ENCODE results near the gene MSRB2. TPM values are rescaled to one million over a fixed set of nuclear protein-coding genes. Genes with fewer than 3 reads are reported as not detected.
A peak's percentile ranks its signal among the peaks of the same experiment; 100 is the strongest.

MSRB2 gene
- total and polyA plus RNA-seq, 2 of the 8 experiments (the other 6 are each of a cell fraction or from before 2014, with no cell fraction given): 11.0 to 13.9 TPM

DNA sequence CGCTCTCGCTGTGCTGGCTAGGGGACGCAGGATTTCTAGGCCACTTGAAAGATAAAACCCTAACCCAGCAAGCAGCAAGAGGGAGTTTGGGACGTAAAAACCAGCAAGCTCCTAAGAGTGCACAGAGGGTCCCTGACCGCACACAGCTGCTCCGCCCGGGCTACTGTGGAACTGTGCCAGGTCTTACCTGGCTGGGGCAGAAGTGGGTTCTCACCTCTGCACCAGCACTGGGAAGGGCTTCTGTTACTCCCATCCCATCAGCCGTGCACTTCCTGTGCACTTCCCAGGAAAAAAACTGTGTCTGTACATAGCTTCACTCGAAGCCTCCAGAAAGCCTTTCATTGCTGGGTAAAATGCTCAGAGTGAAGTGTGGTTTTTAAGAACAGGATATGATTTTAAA, 50.9 kb downstream of the MSRB2 start:
- POLR2A ChIA-PET (ENCODE audit: partially characterized antibody): interaction anchor here (0.6 kb wide), 1 partner anchor 21 kb away, joined by 3 read pairs; no protein-coding TSS in a partner anchor
- 0 out of 2 replicates have a peak overlapping the region, but pooled peaks have one; percentile 2 for H2AFZ ChIP-seq (ENCODE audit: low read length)

More for the DNA sequence above, 50.9 kb downstream of the MSRB2 start:
- Histone ChIP-seq H3K4ac (replicated peaks; ENCODE audit: insufficient read length, low read depth, low read length) (no peak overlapping the region), H3K27me3 (replicated peaks in 1 of 4; ENCODE audit: control insufficient read depth in 3 of 4, extremely low read depth in 1 of 4, insufficient read depth in 3 of 4, low read length in 3 of 4) (no peaks in the 10 kb centered on the region; a peak in 1 of 7 replicates), H4K20me1 (replicated peaks in 1 of 2; ENCODE audit: control insufficient read depth in 1 of 2, insufficient read depth in 2 of 2, low read length in 2 of 2) (peaks cover 0 to 2% of the 10 kb centered on the region in 2 experiments), H3K9me3 (ENCODE audit: insufficient read depth in 2 of 2, low read depth in 1 of 2, low read length in 1 of 2) (no peaks in the 10 kb centered on the region), H2BK120ac (replicated peaks; ENCODE audit: low read depth, low read length) (no peak overlapping the region), H3K9ac (replicated peaks in 1 of 4; ENCODE audit: extremely low read depth in 1 of 4, low read depth in 3 of 4, low read length in 3 of 4) (no peak overlapping the region), H4K8ac (ENCODE audit: extremely low read depth, insufficient read depth, low read length) (no peak overlapping the region), H3K14ac (ENCODE audit: insufficient read length) (no peak overlapping the region), H3K4me2 (ENCODE audit: insufficient read depth in 1 of 2, low read depth in 2 of 2, low read length in 2 of 2) (no peak overlapping the region), H3K23me2 (ENCODE audit: low read depth, low read length) (no peaks in the 10 kb centered on the region), H2AK5ac (ENCODE audit: low read depth, low read length) (no peak overlapping the region), H2BK5ac (ENCODE audit: low read depth, low read length) (no peak overlapping the region), H3K4me1 (replicated peaks in 1 of 4; ENCODE audit: control insufficient read depth in 3 of 4, insufficient read depth in 4 of 4, low read length in 3 of 4) (no peaks in the 10 kb centered on the region), H3K4me3 (ENCODE audit: extremely low read depth in 1 of 4, insufficient read depth in 2 of 4, low read depth in 3 of 4, low read length in 4 of 4) (no peak overlapping the region), H3K27ac (ENCODE audit: low read depth, low read length) (no peak overlapping the region), H3K18ac (ENCODE audit: extremely low read depth, low read length) (no peak overlapping the region), H2BK15ac (ENCODE audit: low read length) (no peak overlapping the region), H4K91ac (replicated peaks; ENCODE audit: insufficient read length, low read length) (no peak overlapping the region), H3K79me1 (ENCODE audit: low read depth, low read length) (no peaks in the 10 kb centered on the region), H2BK12ac (ENCODE audit: low read depth, low read length) (no peak overlapping the region), H3K56ac (replicated peaks; ENCODE audit: insufficient read length, low read depth, low read length) (no peak overlapping the region), H3K36me3 (ENCODE audit: control insufficient read depth in 2 of 4, insufficient read depth in 4 of 4, low read length in 3 of 4) (no peaks in the 10 kb centered on the region), H3K23ac (ENCODE audit: insufficient read length) (no peak overlapping the region), H4K5ac (ENCODE audit: insufficient read length, low read depth, low read length) (no peak overlapping the region), H2BK20ac (ENCODE audit: low read length) (no peak overlapping the region), H3K79me2 (ENCODE audit: control insufficient read depth in 1 of 2, insufficient read depth in 2 of 2, low read length in 2 of 2) (no peaks in the 10 kb centered on the region)
- CTCF ChIA-PET (ENCODE audit: partially characterized antibody): interaction anchor here (0.8 to 4.1 kb wide), 5 partner anchors 10 to 65 kb away, joined by 3 to 27 read pairs (median 3); no protein-coding TSS in a partner anchor
- FAIRE-seq (no peak), DNase-seq (ENCODE audit: low read depth in 1 of 2, low spot score in 2 of 2) (no peak)
- WGBS, 2 experiments (ENCODE audit: extremely low coverage in 1 of 2, insufficient coverage in 1 of 2, insufficient read length in 1 of 2, insufficient replicate concordance in 2 of 2, low coverage in 1 of 2, low lambda C conversion rate in 2 of 2, missing lambda C conversion rate in 1 of 2): 95% methylated on average over 9 of the region's 9 CpGs; no CpG with 5 or more reads in 1 of the 2 experiments
- TF ChIP-seq SUZ12 (IDR thresholded peaks at IDR 0.05; ENCODE audit: low read length): no peak
- TF ChIP-seq EGR1 (IDR thresholded peaks at IDR 0.05; ENCODE audit: borderline replicate concordance, low read depth, low read length): no peak
- no peak for TF ChIP-seq POU5F1 (IDR thresholded peaks at IDR 0.05; ENCODE audit: low read depth, low read length)
